NB4 (cell line): ENCODE data around the gene PLXNA2.

Experiments
- POLR2A ChIP-seq: IDR thresholded peaks from 2 replicates; pipeline ENCODE4 v1.6.1; 2011; ENCODE audit warnings: mild to moderate bottlenecking; ENCODE audit not compliant: insufficient read length; ENCODE audit errors: extremely low read depth
- TF ChIP-seq, protein P1 (sequence below): IDR thresholded peaks from one replicate; pipeline ENCODE4 v1.5.1; 2012; ENCODE audit warnings: low read depth, low read length
- TF ChIP-seq, protein P2 (sequence below): IDR thresholded peaks from 2 replicates; pipeline ENCODE4 v1.6.1; 2011; ENCODE audit warnings: low read depth, low read length

DNA sequence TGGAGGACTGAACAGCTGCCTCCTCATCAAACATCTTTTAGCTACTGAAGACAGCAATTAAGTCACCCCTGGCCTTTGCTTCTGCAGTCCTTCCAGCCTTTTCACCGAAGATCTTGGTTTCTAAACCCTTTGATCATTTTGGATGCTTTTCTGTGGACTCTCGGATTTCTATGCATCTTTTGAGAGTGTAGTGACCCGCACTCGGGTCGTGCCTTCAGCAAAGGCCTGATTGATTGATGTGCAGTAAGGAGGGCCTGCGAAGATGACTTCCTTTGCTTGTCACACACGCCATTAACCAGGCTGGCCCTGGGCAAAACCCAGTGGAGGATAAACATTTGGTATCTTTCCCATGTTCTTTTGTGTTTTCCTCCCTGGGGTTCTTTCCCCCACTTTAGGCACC lies 175.8 kb downstream of the PLXNA2 start:
- TF ChIP-seq, protein P1, sequence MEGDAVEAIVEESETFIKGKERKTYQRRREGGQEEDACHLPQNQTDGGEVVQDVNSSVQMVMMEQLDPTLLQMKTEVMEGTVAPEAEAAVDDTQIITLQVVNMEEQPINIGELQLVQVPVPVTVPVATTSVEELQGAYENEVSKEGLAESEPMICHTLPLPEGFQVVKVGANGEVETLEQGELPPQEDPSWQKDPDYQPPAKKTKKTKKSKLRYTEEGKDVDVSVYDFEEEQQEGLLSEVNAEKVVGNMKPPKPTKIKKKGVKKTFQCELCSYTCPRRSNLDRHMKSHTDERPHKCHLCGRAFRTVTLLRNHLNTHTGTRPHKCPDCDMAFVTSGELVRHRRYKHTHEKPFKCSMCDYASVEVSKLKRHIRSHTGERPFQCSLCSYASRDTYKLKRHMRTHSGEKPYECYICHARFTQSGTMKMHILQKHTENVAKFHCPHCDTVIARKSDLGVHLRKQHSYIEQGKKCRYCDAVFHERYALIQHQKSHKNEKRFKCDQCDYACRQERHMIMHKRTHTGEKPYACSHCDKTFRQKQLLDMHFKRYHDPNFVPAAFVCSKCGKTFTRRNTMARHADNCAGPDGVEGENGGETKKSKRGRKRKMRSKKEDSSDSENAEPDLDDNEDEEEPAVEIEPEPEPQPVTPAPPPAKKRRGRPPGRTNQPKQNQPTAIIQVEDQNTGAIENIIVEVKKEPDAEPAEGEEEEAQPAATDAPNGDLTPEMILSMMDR, result no peak
- TF ChIP-seq POLR2A, result no peak
- TF ChIP-seq, protein P2, sequence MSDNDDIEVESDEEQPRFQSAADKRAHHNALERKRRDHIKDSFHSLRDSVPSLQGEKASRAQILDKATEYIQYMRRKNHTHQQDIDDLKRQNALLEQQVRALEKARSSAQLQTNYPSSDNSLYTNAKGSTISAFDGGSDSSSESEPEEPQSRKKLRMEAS, result no peak
